ENCODE results near the gene MBNL1.
A peak's percentile ranks its signal among the peaks of the same experiment; 100 is the strongest.

MBNL1 gene, protein sequence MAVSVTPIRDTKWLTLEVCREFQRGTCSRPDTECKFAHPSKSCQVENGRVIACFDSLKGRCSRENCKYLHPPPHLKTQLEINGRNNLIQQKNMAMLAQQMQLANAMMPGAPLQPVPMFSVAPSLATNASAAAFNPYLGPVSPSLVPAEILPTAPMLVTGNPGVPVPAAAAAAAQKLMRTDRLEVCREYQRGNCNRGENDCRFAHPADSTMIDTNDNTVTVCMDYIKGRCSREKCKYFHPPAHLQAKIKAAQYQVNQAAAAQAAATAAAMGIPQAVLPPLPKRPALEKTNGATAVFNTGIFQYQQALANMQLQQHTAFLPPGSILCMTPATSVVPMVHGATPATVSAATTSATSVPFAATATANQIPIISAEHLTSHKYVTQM
- total RNA-seq, result 823 to 1,023 reads per million in 2 donors

GRCh38 chr3:152268555-152269055, at the start of gene MBNL1:
MBNL1 (plus strand) TSS chr3:152268929; CDS start chr3:152300194, 31,265 bp downstream.
- peak; percentile 67 to 97 (median 79) for DNase-seq

DNA sequence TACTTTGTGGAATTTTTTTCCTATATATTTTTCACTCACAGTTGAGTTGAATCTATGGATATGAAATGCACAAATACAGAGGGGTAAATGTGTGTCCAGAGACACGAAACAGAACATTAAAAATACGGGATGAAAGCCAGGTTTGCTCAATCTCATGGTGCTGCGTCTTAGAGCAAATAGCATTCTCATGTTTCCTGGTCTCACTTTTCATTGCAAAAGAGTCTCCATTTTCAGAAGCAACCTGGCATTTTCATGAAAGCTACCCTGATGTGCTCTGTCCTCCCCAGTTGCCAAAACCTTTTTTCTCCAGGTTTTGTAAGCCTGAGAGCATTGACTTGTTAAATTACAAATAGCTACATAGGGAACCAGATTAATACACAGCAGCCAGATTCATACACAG, 49.5 kb upstream of the MBNL1 start:
- DNase-seq, result no peak

DNA sequence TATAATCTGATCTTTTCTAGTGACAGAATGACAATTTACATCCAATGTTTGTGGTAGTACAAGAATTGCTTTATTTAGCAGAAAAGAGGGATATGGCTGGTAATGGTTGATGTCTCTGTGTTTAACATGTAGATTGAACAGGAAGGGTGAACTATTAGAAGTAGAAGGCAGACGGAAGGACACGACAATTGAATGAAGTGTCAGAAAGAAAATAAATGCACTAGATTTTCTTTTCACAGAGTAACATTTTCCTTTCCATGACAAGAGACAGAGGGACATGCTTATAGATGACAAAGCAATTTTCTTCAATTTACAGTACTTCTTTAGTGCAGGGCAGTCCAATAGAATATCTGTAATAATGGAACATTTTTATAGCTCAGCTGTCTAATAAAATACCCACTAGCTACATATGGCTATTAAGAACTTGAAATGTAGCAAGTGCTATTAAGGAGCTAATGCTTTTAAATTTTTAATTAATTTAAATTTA, 48.9 kb upstream of the MBNL1 start:
- no peak for DNase-seq

DNA sequence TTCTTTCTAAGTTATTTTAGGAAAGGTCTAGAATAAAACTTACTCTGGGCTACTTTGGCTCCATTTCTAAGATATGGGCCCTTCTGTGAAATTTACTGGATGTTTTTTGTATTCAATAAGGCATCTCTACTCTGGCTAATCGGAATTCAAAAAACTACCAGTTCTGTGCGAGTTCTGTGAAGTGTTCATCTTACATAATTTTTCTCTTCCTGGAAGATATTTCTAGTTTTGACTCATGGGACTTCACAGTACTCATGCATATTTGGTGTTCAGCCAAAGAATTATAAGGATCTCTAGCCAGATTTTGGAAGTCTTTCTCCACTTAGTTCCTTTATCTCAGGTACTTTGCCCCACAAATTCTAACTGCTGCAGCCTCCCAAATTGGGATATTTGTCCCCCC, 46.4 kb upstream of the MBNL1 start:
- no peak for DNase-seq

DNA sequence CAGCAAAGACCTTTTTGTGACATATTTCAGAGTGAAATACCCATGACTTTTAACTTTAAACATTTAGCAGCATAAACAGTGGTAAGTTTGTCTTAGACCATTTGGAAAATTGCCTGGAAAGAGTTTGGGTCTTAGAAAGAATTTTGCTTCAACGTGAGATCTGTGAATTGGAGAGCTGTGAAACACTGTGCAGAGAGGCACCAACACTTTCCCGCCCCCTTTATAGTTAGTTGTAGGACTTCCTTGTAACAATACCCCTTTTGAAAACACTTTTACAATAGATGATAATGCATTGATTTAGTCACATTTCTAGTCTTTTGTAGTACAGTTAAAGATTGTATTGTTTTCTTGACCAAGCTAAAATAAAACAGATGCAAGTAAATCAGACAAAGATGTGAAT, 43.5 kb upstream of the MBNL1 start:
- DNase-seq, result no peak

- DNase-seq, result no peak
Measured at GRCh38 chr3:152226176-152226575, 42.6 kb upstream of the MBNL1 start.

DNA sequence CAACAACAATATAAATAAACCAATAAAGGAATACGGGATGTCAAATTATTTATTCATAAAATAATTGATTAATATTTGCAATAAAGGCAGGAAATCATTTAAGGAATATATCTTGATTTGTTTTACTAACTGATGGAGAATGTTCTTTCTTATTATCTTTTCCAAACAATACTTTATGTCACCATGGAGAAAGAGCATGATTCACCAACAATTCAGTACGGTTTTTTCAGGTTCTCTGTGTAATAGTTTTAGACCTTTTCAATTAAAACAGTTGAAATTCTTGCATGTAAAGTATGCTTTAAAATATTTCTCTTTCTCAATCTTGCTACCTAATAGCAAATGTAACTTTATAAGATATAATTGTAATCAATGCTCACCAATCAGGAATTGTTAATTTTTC, 41.7 kb upstream of the MBNL1 start:
- no peak for DNase-seq

DNA sequence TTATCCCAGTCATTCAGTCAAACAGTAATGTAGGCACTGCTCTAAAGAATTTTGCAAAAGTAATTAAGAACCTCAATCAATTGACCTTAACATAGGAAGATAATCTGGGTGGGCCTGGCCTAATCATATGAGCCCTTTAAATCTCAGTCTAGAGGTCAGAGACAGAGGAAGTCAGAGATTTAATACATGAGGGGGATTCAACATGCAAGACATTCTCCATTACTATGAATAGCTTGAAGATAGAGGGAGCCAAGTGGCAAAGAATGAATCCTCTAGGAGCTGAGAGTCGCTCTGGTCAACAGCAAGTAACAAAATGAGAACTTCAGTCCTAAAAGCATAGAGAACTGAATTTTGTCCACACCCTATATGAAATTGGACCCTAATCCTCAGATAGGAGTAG, 39.0 kb upstream of the MBNL1 start:
- no peak for DNase-seq

GRCh38 chr3:152230370-152230769, 38.4 kb upstream of the MBNL1 start:
- DNase-seq, result no peak

DNA sequence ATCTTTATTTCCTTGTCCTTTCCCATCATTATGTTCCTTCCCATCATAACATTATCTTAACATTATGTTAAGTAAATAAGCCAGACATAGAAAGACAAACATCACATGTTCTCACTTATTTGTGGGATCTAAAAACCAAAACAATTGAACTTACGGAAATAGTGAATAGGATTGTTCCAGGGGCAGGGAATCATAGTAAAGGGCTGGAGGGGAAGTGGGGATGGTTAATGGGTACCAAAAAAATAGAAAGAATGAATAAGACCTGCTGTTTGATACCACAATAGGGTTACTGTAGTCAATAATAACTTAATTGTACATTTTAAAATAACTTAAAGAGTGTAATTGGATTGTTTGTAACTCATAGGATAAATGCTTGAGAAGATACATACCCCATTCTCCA, 36.7 kb upstream of the MBNL1 start:
- DNase-seq, result no peak

DNA sequence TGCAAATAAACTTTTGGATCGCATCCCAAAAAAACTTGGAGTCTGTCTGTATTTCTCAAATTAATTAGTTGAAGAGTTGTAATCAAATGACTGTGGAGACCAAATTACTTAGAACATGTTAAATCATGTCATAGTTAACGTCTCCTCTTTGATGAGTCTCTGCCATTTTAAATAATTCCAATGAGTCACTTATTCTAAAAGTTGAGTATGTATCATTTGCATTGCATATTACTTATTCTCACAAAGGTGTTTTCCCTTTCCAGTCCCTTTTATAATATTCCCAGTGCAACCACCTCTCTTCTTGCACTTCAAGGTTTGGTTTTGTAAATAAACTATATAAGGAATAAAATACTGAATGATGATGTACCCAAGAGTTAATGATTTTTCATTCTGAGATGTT, 36.0 kb upstream of the MBNL1 start:
- no peak for DNase-seq

GRCh38 chr3:152234657-152235375, 33.9 kb upstream of the MBNL1 start:
- no peak for DNase-seq

- no peak for DNase-seq
Measured at GRCh38 chr3:152235709-152236298, 32.9 kb upstream of the MBNL1 start.

- no peak for DNase-seq
Measured at GRCh38 chr3:152236716-152237115, 32.0 kb upstream of the MBNL1 start.

DNA sequence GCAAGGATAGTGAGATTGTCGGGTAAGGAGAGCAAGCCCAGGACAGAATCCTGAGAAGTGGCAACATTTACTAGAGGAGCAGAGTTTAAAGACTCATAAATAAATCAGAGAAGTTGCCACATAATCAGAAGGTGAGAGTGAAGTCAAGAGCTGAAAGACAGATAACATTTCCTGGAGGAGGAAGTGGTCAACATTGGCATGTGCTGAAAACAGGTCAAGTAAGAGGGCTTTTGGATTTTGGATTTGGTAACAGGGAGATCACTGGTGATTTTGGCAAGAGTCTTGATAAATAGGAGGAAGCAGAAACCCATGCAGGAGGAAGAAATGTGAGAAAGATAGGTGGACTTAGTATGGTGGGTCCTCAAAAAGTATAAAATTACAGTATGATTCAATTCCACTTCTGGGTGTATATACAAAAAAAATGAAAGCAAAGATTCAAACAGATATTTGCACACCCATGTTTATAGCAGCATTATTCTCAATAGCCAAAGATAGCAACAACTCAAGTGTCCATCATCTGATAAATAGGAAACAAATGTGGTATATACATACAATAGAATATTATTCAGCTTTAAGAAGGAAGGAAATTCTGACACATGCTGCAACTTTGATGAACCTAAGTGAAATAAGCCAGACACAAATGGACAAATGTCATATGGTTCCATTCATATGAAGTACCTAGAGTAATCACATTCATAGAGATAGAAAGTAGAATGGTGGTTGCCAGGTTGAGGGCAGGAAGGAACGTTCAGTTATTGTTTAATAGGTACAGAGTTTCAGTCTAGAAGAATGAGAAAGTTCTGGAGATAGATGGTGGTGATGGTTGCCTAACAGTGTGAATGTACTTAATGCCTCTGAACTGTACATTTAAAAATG, 27.3 kb upstream of the MBNL1 start:
- peak in 2 of 5 experiments; percentile 41 to 77 for DNase-seq

- DNase-seq, result peak in 2 of 5 experiments; percentile 42 to 91
Measured at GRCh38 chr3:152243301-152243711, 25.4 kb upstream of the MBNL1 start.

GRCh38 chr3:152243721-152244516, 24.8 kb upstream of the MBNL1 start:
- DNase-seq, result peak in 1 of 5 experiments; percentile 78

DNA sequence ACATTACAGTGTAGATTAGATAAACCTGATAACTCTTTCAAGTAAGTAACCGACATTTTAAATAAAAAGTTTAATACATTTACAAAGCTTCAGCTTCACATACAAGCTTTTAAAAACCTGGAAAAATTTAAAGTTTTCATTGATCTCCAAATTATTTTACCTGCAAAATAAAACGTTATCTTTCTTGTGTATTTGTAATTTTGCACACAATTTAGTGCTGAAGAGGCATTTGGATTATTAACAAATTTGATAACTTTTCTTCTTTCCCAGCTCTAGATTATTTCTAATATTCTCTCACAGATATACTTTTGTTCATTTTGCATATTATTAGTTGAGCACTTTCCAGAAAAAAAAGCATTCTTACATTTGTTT, 24.2 kb upstream of the MBNL1 start:
- no peak for DNase-seq

DNA sequence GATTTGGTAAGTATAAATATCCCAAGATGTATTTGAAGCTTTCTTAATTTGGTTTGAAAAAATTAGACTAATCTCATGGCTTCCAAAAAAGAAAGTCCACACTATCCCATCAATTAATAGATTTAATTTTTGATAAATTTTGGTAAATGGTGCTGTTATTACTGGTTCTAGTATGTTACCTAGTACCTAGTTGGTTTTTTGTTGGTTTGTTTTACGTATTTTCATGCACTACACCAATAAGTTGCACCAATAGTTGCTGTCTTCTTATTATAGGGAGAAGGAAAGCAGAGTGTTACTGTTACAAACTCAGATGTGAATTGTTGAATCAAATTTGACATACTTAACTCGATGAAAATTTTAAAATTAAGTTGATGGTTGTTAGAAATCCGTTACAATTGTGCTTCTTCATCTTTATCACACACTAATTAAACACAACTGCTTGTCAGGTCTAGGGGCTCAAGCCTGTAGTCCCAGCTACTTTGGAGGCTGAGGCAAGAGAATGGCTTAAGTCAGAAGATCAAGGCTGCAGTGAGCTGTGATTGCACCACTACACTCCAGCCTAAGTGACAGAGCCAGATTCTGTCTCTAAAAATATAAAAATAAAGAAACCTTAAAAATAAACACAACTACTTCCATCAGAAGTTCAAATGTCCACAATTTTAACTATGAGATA, 23.1 kb upstream of the MBNL1 start:
- peak in 1 of 5 experiments; percentile 76 for DNase-seq

GRCh38 chr3:152251916-152252315, 16.8 kb upstream of the MBNL1 start:
- DNase-seq, result no peak

DNA sequence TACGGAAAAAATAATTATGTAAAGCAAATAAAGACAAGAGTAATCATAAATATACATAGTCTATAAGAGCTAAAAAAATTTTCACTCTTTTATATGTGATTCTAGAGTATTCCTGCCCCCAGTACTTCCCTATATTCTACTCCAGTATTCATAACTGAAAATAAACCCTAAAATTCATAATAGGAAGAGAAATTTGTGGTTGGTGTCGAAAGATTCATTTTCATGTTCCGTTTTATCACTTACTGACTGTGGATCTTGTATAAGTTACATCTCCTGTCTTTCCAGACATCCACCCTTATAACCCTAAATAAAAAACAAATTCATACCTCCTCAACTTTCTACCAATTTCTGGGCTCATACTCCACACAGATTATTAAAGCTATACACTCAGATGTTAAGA, 16.0 kb upstream of the MBNL1 start:
- DNase-seq, result no peak

Data from T-helper 2 cell (primary cell).